HG03025 (cell line): ENCODE measurements around the gene RPUSD4.

Source experiments
- ATAC-seq: cut with Tn5 transposase; IDR thresholded peaks from one replicate; pipeline ENCODE4 v1.9.1; 2021; ENCODE audit warnings: mild to moderate bottlenecking, moderate library complexity; ENCODE audit not compliant: unreplicated experiment, low FRiP score

RPUSD4 gene

GRCh38 chr11:126185259-126186024 is 26.0 kb downstream of the RPUSD4 start:
- ATAC-seq: no peak

GRCh38 chr11:126182787-126183445 is 28.5 kb downstream of the RPUSD4 start:
- ATAC-seq: no peak

- ATAC-seq: no peak
Measured at GRCh38 chr11:126181939-126182730, 29.3 kb downstream of the RPUSD4 start.

GRCh38 chr11:126176853-126177470 is 34.5 kb downstream of the RPUSD4 start:
- ATAC-seq: no peak

- ATAC-seq: no peak
Measured at GRCh38 chr11:126175393-126175792, 36.1 kb downstream of the RPUSD4 start.

GRCh38 chr11:126174816-126175215 is 36.6 kb downstream of the RPUSD4 start:
- ATAC-seq: no peak

GRCh38 chr11:126173257-126173656 is 38.2 kb downstream of the RPUSD4 start:
- no peak for ATAC-seq

- ATAC-seq: no peak
Measured at GRCh38 chr11:126172596-126173038, 38.8 kb downstream of the RPUSD4 start.

- ATAC-seq: no peak
Measured at GRCh38 chr11:126169291-126169690, 42.2 kb downstream of the RPUSD4 start.

GRCh38 chr11:126167488-126167887 is 44.0 kb downstream of the RPUSD4 start:
- no peak for ATAC-seq

GRCh38 chr11:126166413-126166812 is 45.0 kb downstream of the RPUSD4 start:
- no peak for ATAC-seq

GRCh38 chr11:126165757-126166156 is 45.7 kb downstream of the RPUSD4 start:
- no peak for ATAC-seq

- ATAC-seq: no peak
Measured at GRCh38 chr11:126165311-126165720, 46.1 kb downstream of the RPUSD4 start.

- ATAC-seq: no peak
Measured at GRCh38 chr11:126164781-126165180, 46.7 kb downstream of the RPUSD4 start.

- ATAC-seq: no peak
Measured at GRCh38 chr11:126163779-126164178, 47.7 kb downstream of the RPUSD4 start.

- ATAC-seq: no peak
Measured at GRCh38 chr11:126163074-126163700, 48.3 kb downstream of the RPUSD4 start.

- ATAC-seq: no peak
Measured at GRCh38 chr11:126162306-126163030, 49.0 kb downstream of the RPUSD4 start.

- ATAC-seq: no peak
Measured at GRCh38 chr11:126161023-126161391, 50.4 kb downstream of the RPUSD4 start.

GRCh38 chr11:126160345-126161022 is 51.0 kb downstream of the RPUSD4 start:
- no peak for ATAC-seq
